WERI-Rb-1 (cell line): Measurements from ENCODE around the gene ASB3.

Experiments used
- DNase-seq: peaks from one replicate; pipeline ENCODE4 v3.0.0-alpha.2; 2020
- H3K27ac ChIP-seq: fragments of 250-450 bp; sonication (Bioruptor Pico); 2 replicates; pipeline ENCODE4 v1.5.1; 2020; ENCODE audit warnings: mild to moderate bottlenecking, moderate library complexity
- H3K27me3 ChIP-seq: fragments of 250-450 bp; sonication (Bioruptor Pico); 2 replicates; pipeline ENCODE4 v1.5.1; 2021; ENCODE audit warnings: mild to moderate bottlenecking, low read depth, moderate library complexity; ENCODE audit not compliant: insufficient read depth, severe bottlenecking
- H3K36me3 ChIP-seq: fragments of 250-450 bp; sonication (Bioruptor Pico); 2 replicates; pipeline ENCODE4 v1.5.1; 2020; ENCODE audit warnings: mild to moderate bottlenecking, moderate library complexity
- H3K4me3 ChIP-seq: 2 replicates; pipeline ENCODE4 v1.5.1; 2011; ENCODE audit warnings: low read depth, mild to moderate bottlenecking, control low read depth, low read length
- H3K9me3 ChIP-seq: fragments of 250-450 bp; sonication (Bioruptor Pico); 2 replicates; pipeline ENCODE4 v1.5.1; 2021; ENCODE audit warnings: mild to moderate bottlenecking, moderate library complexity; ENCODE audit not compliant: severe bottlenecking
- CTCF ChIP-seq: IDR thresholded peaks from 2 replicates; pipeline ENCODE4 v1.5.1; 2011; ENCODE audit warnings: low read depth, mild to moderate bottlenecking, control low read depth, inconsistent platforms, low read length

ASB3 gene

GRCh38 chr2:53708988-53709387 is 77.8 kb downstream of the ASB3 start:
- peaks cover 40% of the 10 kb centered on the region for H3K36me3 ChIP-seq
- no peak for TF ChIP-seq CTCF
- peaks cover 10% of the 10 kb centered on the region for H3K9me3 ChIP-seq
- no peaks in the 10 kb centered on the region for H3K27me3 ChIP-seq
- no peak for DNase-seq
- H3K27ac ChIP-seq: no peak overlapping the region
- H3K4me3 ChIP-seq: no peak overlapping the region

GRCh38 chr2:53701221-53701620 is 85.5 kb downstream of the ASB3 start:
- Histone ChIP-seq H3K9me3 (no peaks in the 10 kb centered on the region), H3K4me3 (no peak overlapping the region), H3K27me3 (no peaks in the 10 kb centered on the region), H3K36me3 (peaks cover 17% of the 10 kb centered on the region), H3K27ac (no peak overlapping the region)
- DNase-seq: no peak
- TF ChIP-seq CTCF: no peak

- Histone ChIP-seq H3K9me3 (no peaks in the 10 kb centered on the region), H3K4me3 (no peak overlapping the region), H3K27ac (no peak overlapping the region), H3K36me3 (peaks cover 20% of the 10 kb centered on the region), H3K27me3 (no peaks in the 10 kb centered on the region)
- no peak for DNase-seq
- TF ChIP-seq CTCF: no peak
Measured at GRCh38 chr2:53697686-53698085, 89.1 kb downstream of the ASB3 start.

- H3K4me3 ChIP-seq: no peak overlapping the region
- peaks cover 20% of the 10 kb centered on the region for H3K36me3 ChIP-seq
- H3K27ac ChIP-seq: no peak overlapping the region
- TF ChIP-seq CTCF: no peak
- DNase-seq: no peak
- H3K27me3 ChIP-seq: no peaks in the 10 kb centered on the region
- H3K9me3 ChIP-seq: no peaks in the 10 kb centered on the region
Measured at GRCh38 chr2:53697092-53697491, 89.7 kb downstream of the ASB3 start.

GRCh38 chr2:53695575-53695974 is 91.2 kb downstream of the ASB3 start:
- Histone ChIP-seq H3K27ac (no peak overlapping the region), H3K27me3 (no peaks in the 10 kb centered on the region), H3K4me3 (no peak overlapping the region), H3K9me3 (no peaks in the 10 kb centered on the region), H3K36me3 (peaks cover 20% of the 10 kb centered on the region)
- TF ChIP-seq CTCF: no peak
- no peak for DNase-seq

- no peak for TF ChIP-seq CTCF
- H3K27me3 ChIP-seq: no peaks in the 10 kb centered on the region
- H3K4me3 ChIP-seq: no peak overlapping the region
- H3K27ac ChIP-seq: no peak overlapping the region
- DNase-seq: no peak
- peaks cover 13% of the 10 kb centered on the region for H3K36me3 ChIP-seq
- H3K9me3 ChIP-seq: no peaks in the 10 kb centered on the region
Measured at GRCh38 chr2:53694096-53694771, 92.5 kb downstream of the ASB3 start.
